K562 (cell line): Measurements from ENCODE around the gene ITGAL. TPM values are rescaled to one million over a fixed set of nuclear protein-coding genes. Genes with fewer than 3 reads are reported as not detected.

Experiments used
- ARHGAP35 ChIP-seq: fragments of 450-650 bp; IDR thresholded peaks from 2 replicates; pipeline ENCODE4 v1.6.1; 2018; ENCODE audit not compliant: partially characterized antibody
- CBX3 ChIP-seq, 2 experiments: IDR thresholded peaks; 1 replicate in 1 of 2; 2 replicates in 1 of 2; pipeline ENCODE4 v1.6.1; 2012; ENCODE audit warnings: inconsistent platforms in 2 of 2, low read length in 2 of 2, borderline replicate concordance in 1 of 2, control low read depth in 1 of 2
- CSDE1 ChIP-seq, 2 experiments: fragments of 450-650 bp; IDR thresholded peaks; 2 replicates each; pipeline ENCODE4 v1.6.1; 2016; ENCODE audit warnings: mild to moderate bottlenecking in 1 of 2
- ELF2 ChIP-seq: fragments of 250-450 bp; sonication (Bioruptor Pico); IDR thresholded peaks from 2 replicates; pipeline ENCODE4 v1.5.0; 2021; ENCODE audit warnings: mild to moderate bottlenecking
- EWSR1 ChIP-seq: fragments of 450-650 bp; IDR thresholded peaks from 2 replicates; pipeline ENCODE4 v1.6.1; 2018; ENCODE audit warnings: borderline replicate concordance, mild to moderate bottlenecking, low read depth, moderate library complexity; ENCODE audit not compliant: partially characterized antibody
- FUS ChIP-seq: fragments of 200-400 bp; formaldehyde crosslinking; optimal IDR thresholded peaks from 2 replicates; pipeline ENCODE3; 2017; ENCODE audit warnings: low read depth, low read length
- HIVEP1 ChIP-seq: fragments of 250-450 bp; sonication (Bioruptor Pico); IDR thresholded peaks from 2 replicates; pipeline ENCODE4 v1.4.0; 2020; ENCODE audit warnings: mild to moderate bottlenecking
- HNRNPL ChIP-seq: fragments of 200-400 bp; formaldehyde crosslinking; IDR thresholded peaks from 2 replicates; pipeline ENCODE4 v1.6.1; 2017; ENCODE audit warnings: low read depth, mild to moderate bottlenecking, low read length
- MYBL2 ChIP-seq, 2 experiments: fragments of 450-650 bp in 1 of 2; sonication (generic) in 1 of 2; formaldehyde crosslinking in 1 of 2; IDR thresholded peaks; 2 replicates each; pipeline versions ENCODE4 v1.6.1 to v1.8.1; 2017 to 2022; ENCODE audit warnings: borderline replicate concordance in 1 of 2, inconsistent platforms in 1 of 2, low read depth in 1 of 2, mild to moderate bottlenecking in 1 of 2, missing genetic modification reagents in 1 of 2, moderate library complexity in 1 of 2
- NCOA2 ChIP-seq, 2 experiments: fragments of 450-650 bp; IDR thresholded peaks; 2 replicates each; pipeline ENCODE4 v1.6.1; 2018; ENCODE audit warnings: mild to moderate bottlenecking in 2 of 2, moderate library complexity in 1 of 2; ENCODE audit not compliant: partially characterized antibody in 2 of 2
- NUFIP1 ChIP-seq: fragments of 450-650 bp; IDR thresholded peaks from 2 replicates; pipeline ENCODE4 v1.6.1; 2018; ENCODE audit not compliant: partially characterized antibody
- POLR2B ChIP-seq: fragments of 450-650 bp; IDR thresholded peaks from 2 replicates; pipeline ENCODE4 v1.6.1; 2018; ENCODE audit warnings: low read depth; ENCODE audit not compliant: partially characterized antibody
- SAFB2 ChIP-seq: fragments of 200-400 bp; formaldehyde crosslinking; IDR thresholded peaks from 2 replicates; pipeline ENCODE4 v1.6.1; 2018; ENCODE audit warnings: borderline replicate concordance, low read length, low read depth, moderate library complexity; ENCODE audit not compliant: severe bottlenecking
- SIRT6 ChIP-seq: IDR thresholded peaks from one replicate; pipeline ENCODE4 v1.6.1; 2012; ENCODE audit warnings: low read depth, mild to moderate bottlenecking, control low read depth, inconsistent platforms, low read length, moderate library complexity
- ZNF445 ChIP-seq: fragments of 250-450 bp; sonication (Bioruptor Pico); IDR thresholded peaks from 2 replicates; pipeline ENCODE4 v1.4.0; 2020; ENCODE audit warnings: low read depth, mild to moderate bottlenecking, moderate library complexity
- polyA plus RNA-seq, 8 experiments: library from polyadenylated mRNA; depleted of rRNA in 4 of 8; stranded (reverse) in 5 of 8; unstranded in 3 of 8; fragments of >200 nt; fragmentation: Nextera tagmentation in 2 of 8; fragmentation: Illumina TruSeq in 1 of 8; extraction: Ambion mirVana in 2 of 8; extraction: Trizol in 1 of 8; gene quantifications; 2 replicates each; pipeline versions ENCODE4 v1.2.1 to v1.2.3, GENCODE V29; 2011 to 2014; ENCODE audit warnings: inconsistent platforms in 1 of 8, missing spikeins in 1 of 8
- total RNA-seq, 7 experiments: library from RNA; depleted of rRNA in 6 of 7; stranded (reverse); fragments of >200 nt in 6 of 7; fragmentation: Illumina TruSeq in 2 of 7; extraction: Trizol in 2 of 7; gene quantifications; 2 replicates each; pipeline versions ENCODE4 v1.2.1 to v1.2.3, GENCODE V29; 2011 to 2021; ENCODE audit warnings: low replicate concordance in 1 of 7
- TF ChIP-seq, protein P1 (sequence below), 2 experiments: fragments of 450-650 bp; formaldehyde crosslinking in 1 of 2; IDR thresholded peaks; 2 replicates each; pipeline versions ENCODE4 v1.4.0 to v1.6.1; 2014 to 2020; ENCODE audit warnings: mild to moderate bottlenecking in 2 of 2, borderline replicate concordance in 1 of 2, low read depth in 1 of 2
- TF ChIP-seq, protein P2 (sequence below): fragments of 250-450 bp; sonication (Bioruptor Pico); IDR thresholded peaks from 2 replicates; pipeline ENCODE4 v1.5.0; 2020; ENCODE audit warnings: mild to moderate bottlenecking
- TF ChIP-seq, protein P3 (sequence below): IDR thresholded peaks from 2 replicates; pipeline ENCODE4 v1.6.1; 2014; ENCODE audit warnings: antibody characterized with exemption

The ITGAL gene
- total and polyA plus RNA-seq, 9 of the 15 experiments (the other 6 are each of a cell fraction or from before 2014, with no cell fraction given), result 0.01 to 0.53 TPM; not detected in 7

DNA sequence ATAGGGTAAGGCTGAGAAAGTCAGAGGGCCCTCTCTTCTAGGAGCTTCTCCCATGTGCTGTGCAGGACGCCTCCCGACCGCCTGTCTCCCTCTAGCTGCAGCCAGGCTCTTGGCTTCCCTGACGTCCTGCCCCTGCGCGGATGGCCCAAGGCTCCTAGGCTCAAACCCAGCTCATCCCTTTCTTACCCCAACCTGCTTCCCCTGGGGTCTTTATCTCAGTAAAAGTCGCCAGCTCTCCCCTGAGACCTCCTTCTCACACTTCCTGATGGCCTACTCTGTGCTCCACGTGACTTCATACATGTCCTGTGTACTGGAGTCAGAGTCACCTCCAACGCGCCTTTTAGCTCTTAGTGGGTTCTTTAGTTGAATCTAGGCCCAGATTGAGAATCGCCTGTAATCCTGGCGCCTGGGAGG, 63.2 kb downstream of the ITGAL start (continued):
- TF ChIP-seq, protein P1, sequence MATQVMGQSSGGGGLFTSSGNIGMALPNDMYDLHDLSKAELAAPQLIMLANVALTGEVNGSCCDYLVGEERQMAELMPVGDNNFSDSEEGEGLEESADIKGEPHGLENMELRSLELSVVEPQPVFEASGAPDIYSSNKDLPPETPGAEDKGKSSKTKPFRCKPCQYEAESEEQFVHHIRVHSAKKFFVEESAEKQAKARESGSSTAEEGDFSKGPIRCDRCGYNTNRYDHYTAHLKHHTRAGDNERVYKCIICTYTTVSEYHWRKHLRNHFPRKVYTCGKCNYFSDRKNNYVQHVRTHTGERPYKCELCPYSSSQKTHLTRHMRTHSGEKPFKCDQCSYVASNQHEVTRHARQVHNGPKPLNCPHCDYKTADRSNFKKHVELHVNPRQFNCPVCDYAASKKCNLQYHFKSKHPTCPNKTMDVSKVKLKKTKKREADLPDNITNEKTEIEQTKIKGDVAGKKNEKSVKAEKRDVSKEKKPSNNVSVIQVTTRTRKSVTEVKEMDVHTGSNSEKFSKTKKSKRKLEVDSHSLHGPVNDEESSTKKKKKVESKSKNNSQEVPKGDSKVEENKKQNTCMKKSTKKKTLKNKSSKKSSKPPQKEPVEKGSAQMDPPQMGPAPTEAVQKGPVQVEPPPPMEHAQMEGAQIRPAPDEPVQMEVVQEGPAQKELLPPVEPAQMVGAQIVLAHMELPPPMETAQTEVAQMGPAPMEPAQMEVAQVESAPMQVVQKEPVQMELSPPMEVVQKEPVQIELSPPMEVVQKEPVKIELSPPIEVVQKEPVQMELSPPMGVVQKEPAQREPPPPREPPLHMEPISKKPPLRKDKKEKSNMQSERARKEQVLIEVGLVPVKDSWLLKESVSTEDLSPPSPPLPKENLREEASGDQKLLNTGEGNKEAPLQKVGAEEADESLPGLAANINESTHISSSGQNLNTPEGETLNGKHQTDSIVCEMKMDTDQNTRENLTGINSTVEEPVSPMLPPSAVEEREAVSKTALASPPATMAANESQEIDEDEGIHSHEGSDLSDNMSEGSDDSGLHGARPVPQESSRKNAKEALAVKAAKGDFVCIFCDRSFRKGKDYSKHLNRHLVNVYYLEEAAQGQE (IDR thresholded peaks at IDR 0.05; ENCODE audit: borderline replicate concordance), result peak; percentile 66
- TF ChIP-seq, protein P1 (CRISPR knock-in tag; IDR thresholded peaks at IDR 0.05; ENCODE audit: low read depth), result no peak
- TF ChIP-seq NUFIP1 (peak; percentile 55), EWSR1 (no peak), SAFB2 (no peak), FUS (no peak), SIRT6 (no peak), MYBL2 (IDR thresholded peaks at IDR 0.05; ENCODE audit: low read depth) (no peak), MYBL2 (CRISPR knock-in tag; IDR thresholded peaks at IDR 0.05; ENCODE audit: borderline replicate concordance) (no peak), ARHGAP35 (no peak), HNRNPL (no peak), HIVEP1 (CRISPR knock-in tag) (0 out of 2 replicates have a peak, but pooled peaks have one; percentile 15), ELF2 (CRISPR knock-in tag) (no peak), CBX3 (IDR thresholded peaks at IDR 0.05; ENCODE audit: borderline replicate concordance in 1 of 2, low read length in 2 of 2) (peak in 1 of 2 experiments; percentile 73; a peak in 1 of 3 replicates), NCOA2 (IDR thresholded peaks at IDR 0.05; ENCODE audit: partially characterized antibody in 2 of 2) (no peak), CSDE1 (IDR thresholded peaks at IDR 0.05) (no peak), ZNF445 (CRISPR knock-in tag) (no peak), POLR2B (no peak)
- TF ChIP-seq, protein P2, sequence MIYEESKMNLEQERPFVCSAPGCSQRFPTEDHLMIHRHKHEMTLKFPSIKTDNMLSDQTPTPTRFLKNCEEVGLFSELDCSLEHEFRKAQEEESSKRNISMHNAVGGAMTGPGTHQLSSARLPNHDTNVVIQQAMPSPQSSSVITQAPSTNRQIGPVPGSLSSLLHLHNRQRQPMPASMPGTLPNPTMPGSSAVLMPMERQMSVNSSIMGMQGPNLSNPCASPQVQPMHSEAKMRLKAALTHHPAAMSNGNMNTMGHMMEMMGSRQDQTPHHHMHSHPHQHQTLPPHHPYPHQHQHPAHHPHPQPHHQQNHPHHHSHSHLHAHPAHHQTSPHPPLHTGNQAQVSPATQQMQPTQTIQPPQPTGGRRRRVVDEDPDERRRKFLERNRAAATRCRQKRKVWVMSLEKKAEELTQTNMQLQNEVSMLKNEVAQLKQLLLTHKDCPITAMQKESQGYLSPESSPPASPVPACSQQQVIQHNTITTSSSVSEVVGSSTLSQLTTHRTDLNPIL (CRISPR knock-in tag), result no peak
- TF ChIP-seq, protein P3, sequence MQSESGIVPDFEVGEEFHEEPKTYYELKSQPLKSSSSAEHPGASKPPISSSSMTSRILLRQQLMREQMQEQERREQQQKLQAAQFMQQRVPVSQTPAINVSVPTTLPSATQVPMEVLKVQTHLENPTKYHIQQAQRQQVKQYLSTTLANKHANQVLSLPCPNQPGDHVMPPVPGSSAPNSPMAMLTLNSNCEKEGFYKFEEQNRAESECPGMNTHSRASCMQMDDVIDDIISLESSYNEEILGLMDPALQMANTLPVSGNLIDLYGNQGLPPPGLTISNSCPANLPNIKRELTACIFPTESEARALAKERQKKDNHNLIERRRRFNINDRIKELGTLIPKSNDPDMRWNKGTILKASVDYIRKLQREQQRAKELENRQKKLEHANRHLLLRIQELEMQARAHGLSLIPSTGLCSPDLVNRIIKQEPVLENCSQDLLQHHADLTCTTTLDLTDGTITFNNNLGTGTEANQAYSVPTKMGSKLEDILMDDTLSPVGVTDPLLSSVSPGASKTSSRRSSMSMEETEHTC, result 0 out of 2 replicates have a peak, but pooled peaks have one; percentile 8
